Measurements from ENCODE around the gene NOXO1. TPM values are rescaled to one million over a fixed set of nuclear protein-coding genes. Genes with fewer than 3 reads are reported as not detected.
"Not testable (repeated sequence)": the region's sequence is repeated elsewhere in the genome, so short reads cannot be mapped to it uniquely, and the experiment has no call there.

NOXO1 gene
- total RNA-seq, 1 experiment from 2014 or later: 3.4 TPM

GRCh38 chr16:1940273-1941161 is 40.8 kb downstream of the NOXO1 start:
- ChIA-PET CTCF (interaction anchor here (0.7 kb wide), 1 partner anchor 9 kb away, joined by 4 read pairs; no protein-coding TSS in a partner anchor), POLR2A (ENCODE audit: unreplicated experiment) (no interaction called here)
- Histone ChIP-seq H2AFZ (ENCODE audit: low read length) (no peak overlapping the region), H3K9ac (ENCODE audit: low read length) (no peak overlapping the region), H3K36me3 (ENCODE audit: low read depth, low read length) (no peaks in the 10 kb centered on the region), H3K4me2 (ENCODE audit: low read length) (no peak overlapping the region), H3F3A (ENCODE audit: low read length, unreplicated experiment) (no peaks in the 10 kb centered on the region), H3K4me1 (ENCODE audit: insufficient read depth, low read length) (peaks cover 13% of the 10 kb centered on the region), H3K9me2 (replicated peaks; ENCODE audit: low read length) (no peaks in the 10 kb centered on the region), H3K9me3 (ENCODE audit: low read length) (no peaks in the 10 kb centered on the region), H4K20me1 (ENCODE audit: low read length) (no peaks in the 10 kb centered on the region), H3K27ac (ENCODE audit: low read length) (no peak overlapping the region), H3K4me3 (ENCODE audit: low read length) (no peak overlapping the region), H3K27me3 (ENCODE audit: low read length) (no peaks in the 10 kb centered on the region), H3K79me2 (ENCODE audit: low read length) (peaks cover 6% of the 10 kb centered on the region; the same call in 1 of the 2 replicates)
- intact Hi-C loops (cut with micrococcal nuclease): no loop called here
- DNase-seq: no peak
- no peak for ATAC-seq
- no peak for TF ChIP-seq EZH2phosphoT487 (IDR thresholded peaks at IDR 0.05; ENCODE audit: borderline replicate concordance, low read length)
- TF ChIP-seq CTCF (conservative IDR thresholded peaks at IDR 0.05; ENCODE audit: low read depth, low read length): no peak
- TF ChIP-seq EZH2 (IDR thresholded peaks at IDR 0.05; ENCODE audit: low read length, unreplicated experiment): no peak
- no TSS peak for BruUV-seq (replicated peaks)

GRCh38 chr16:1939833-1940232 is 41.4 kb downstream of the NOXO1 start:
- CTCF ChIA-PET; BruUV-seq (replicated peaks): not testable (repeated sequence)

GRCh38 chr16:1938910-1939309 is 42.4 kb downstream of the NOXO1 start:
- no peak overlapping the region for H3K27ac ChIP-seq (ENCODE audit: low read length)
- intact Hi-C loops (cut with micrococcal nuclease): no loop called here
- no peaks in the 10 kb centered on the region for H3K36me3 ChIP-seq (ENCODE audit: low read depth, low read length)
- BruUV-seq (replicated peaks): no TSS peak
- H3K79me2 ChIP-seq (ENCODE audit: low read length): peaks cover 6% of the 10 kb centered on the region; the same call in 1 of the 2 replicates
- no peak overlapping the region for H3K4me3 ChIP-seq (ENCODE audit: low read length)
- TF ChIP-seq EZH2 (IDR thresholded peaks at IDR 0.05; ENCODE audit: low read length, unreplicated experiment) (no peak), EZH2phosphoT487 (IDR thresholded peaks at IDR 0.05; ENCODE audit: borderline replicate concordance, low read length) (no peak), CTCF (conservative IDR thresholded peaks at IDR 0.05; ENCODE audit: low read depth, low read length) (no peak)
- H3K27me3 ChIP-seq (ENCODE audit: low read length): no peaks in the 10 kb centered on the region
- ATAC-seq (no peak), DNase-seq (no peak)
- no peaks in the 10 kb centered on the region for H4K20me1 ChIP-seq (ENCODE audit: low read length)
- no peak overlapping the region for H3K4me2 ChIP-seq (ENCODE audit: low read length)
- no peak overlapping the region for H3K9ac ChIP-seq (ENCODE audit: low read length)
- H3K4me1 ChIP-seq (ENCODE audit: insufficient read depth, low read length): peaks cover 19% of the 10 kb centered on the region
- CTCF ChIA-PET: no interaction called here
- no peak overlapping the region for H2AFZ ChIP-seq (ENCODE audit: low read length)
- no peaks in the 10 kb centered on the region for H3K9me3 ChIP-seq (ENCODE audit: low read length)
- H3F3A ChIP-seq (ENCODE audit: low read length, unreplicated experiment): no peaks in the 10 kb centered on the region
- POLR2A ChIA-PET (ENCODE audit: unreplicated experiment): no interaction called here
- H3K9me2 ChIP-seq (replicated peaks; ENCODE audit: low read length): no peaks in the 10 kb centered on the region

More at GRCh38 chr16:1939833-1940232, 41.4 kb downstream of the NOXO1 start:
- H3K27me3 ChIP-seq (ENCODE audit: low read length); H3K4me2 ChIP-seq (ENCODE audit: low read length); H2AFZ ChIP-seq (ENCODE audit: low read length); H3K4me3 ChIP-seq (ENCODE audit: low read length); H3F3A ChIP-seq (ENCODE audit: low read length, unreplicated experiment); H3K36me3 ChIP-seq (ENCODE audit: low read depth, low read length); H3K79me2 ChIP-seq (ENCODE audit: low read length); H3K9me3 ChIP-seq (ENCODE audit: low read length); intact Hi-C loops (cut with micrococcal nuclease); POLR2A ChIA-PET (ENCODE audit: unreplicated experiment); DNase-seq; H3K9ac ChIP-seq (ENCODE audit: low read length); H3K9me2 ChIP-seq (replicated peaks; ENCODE audit: low read length); H3K27ac ChIP-seq (ENCODE audit: low read length); ATAC-seq; H4K20me1 ChIP-seq (ENCODE audit: low read length): not testable (repeated sequence)
- H3K4me1 ChIP-seq (ENCODE audit: insufficient read depth, low read length): peaks cover 19% of the 10 kb centered on the region

All from PC-3 (cell line).